GM21423 (cell line): Measurements from ENCODE around the gene NINL.

Source experiments
- ATAC-seq: cut with Tn5 transposase; IDR thresholded peaks from one replicate; pipeline ENCODE4 v1.9.1; 2021; ENCODE audit warnings: mild to moderate bottlenecking, moderate library complexity; ENCODE audit not compliant: unreplicated experiment

The NINL gene

DNA sequence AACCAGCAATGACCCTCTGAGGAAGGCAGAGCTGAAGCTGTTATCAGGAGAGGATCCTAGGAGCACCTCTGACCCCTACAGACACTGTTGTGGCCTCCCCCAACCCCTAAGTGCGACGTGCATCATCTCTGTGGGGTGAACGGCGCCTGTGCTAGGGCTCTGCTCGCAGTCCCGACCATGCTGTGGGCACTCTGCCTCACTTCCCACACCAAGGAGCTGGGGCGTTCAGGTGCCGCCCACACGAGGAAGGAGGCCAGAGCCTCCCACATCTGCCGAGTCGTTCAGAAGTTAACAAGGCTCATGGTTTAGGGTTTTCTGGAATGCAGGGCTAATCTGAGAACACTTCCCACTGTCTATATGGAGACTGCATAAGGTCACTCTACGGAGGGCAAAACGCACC, 115.8 kb downstream of the NINL start:
- no peak for ATAC-seq

GRCh38 chr20:25468126-25469075, 116.9 kb downstream of the NINL start:
- no peak for ATAC-seq

GRCh38 chr20:25467441-25467840, 117.9 kb downstream of the NINL start:
- ATAC-seq: no peak

- no peak for ATAC-seq
These were observed 118.5 kb downstream of the NINL start for GRCh38 chr20:25466846-25467245.

DNA sequence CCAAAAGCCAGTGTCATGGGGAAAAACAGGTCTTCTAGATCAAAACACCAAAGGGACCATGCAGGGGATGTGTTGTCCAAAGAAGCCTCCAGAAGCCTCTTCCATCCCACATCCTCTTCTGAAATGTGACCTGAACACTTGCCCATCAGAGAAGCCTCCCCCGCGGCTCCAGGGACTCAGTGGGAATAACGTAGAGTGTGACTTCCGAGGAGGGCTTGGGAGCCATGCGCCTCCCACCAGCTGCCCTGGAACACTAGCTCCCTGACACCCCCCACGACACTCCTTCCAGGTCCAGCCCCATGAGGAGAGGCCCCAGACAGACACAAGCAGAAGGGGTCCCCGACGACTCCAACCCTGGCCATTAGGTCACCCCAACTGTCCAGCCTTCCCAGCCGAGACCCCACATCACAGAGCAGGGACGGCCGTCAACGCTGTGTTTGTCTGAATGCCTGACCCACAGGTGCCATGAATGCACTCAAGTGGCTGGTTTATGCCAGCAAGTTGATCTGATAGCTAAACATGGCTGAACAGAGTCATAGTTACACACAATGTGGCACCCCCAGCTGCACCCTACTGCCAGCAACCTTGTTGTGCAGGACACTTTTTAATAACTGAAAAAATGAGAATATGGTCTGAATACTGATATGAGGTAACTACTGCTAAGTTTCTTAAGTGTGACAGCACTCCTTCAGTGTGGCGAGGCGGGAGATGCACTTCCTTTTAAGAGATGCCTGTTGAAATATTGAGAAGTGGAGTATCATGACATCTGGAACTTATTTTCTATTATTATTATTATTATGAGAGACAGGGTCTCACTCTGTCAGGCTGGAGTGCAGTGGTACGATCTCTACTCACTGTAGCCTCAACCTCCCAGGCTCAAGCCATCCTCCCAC, 119.8 kb downstream of the NINL start:
- ATAC-seq: no peak

DNA sequence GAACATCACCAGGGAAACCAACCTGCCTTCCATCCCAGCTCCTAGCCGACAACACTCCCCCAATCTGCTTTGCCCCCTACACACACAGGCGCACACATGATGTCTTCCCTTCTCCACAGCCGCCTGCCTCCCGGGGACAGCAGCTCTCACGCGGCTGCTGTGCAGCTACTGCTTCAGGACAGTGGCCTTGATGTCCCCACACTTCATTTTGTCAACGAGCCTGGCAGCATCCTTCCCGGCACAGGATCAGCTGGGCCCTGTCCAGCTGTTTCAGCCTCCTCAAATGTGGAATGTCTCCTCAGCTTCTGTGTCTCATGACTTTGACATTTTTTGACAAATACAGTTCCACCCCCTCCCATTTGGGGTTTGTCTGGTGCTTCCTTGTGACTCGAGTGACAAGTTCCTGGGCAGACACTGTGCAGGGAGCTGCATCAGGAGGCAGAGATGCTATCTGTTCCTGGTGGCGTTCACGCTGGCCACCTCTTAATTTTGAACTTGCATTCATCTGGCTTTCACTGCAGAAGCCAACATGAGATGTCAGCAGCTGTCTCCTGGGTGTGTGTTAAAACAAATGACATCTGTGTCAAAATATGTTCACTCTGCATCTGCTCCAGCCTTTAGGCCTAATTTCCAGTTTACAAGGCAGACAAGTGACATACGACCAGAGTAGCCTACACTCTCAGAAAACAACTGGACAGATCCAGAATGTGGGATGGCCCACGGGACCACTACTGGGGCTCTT, 120.7 kb downstream of the NINL start:
- ATAC-seq: no peak

DNA sequence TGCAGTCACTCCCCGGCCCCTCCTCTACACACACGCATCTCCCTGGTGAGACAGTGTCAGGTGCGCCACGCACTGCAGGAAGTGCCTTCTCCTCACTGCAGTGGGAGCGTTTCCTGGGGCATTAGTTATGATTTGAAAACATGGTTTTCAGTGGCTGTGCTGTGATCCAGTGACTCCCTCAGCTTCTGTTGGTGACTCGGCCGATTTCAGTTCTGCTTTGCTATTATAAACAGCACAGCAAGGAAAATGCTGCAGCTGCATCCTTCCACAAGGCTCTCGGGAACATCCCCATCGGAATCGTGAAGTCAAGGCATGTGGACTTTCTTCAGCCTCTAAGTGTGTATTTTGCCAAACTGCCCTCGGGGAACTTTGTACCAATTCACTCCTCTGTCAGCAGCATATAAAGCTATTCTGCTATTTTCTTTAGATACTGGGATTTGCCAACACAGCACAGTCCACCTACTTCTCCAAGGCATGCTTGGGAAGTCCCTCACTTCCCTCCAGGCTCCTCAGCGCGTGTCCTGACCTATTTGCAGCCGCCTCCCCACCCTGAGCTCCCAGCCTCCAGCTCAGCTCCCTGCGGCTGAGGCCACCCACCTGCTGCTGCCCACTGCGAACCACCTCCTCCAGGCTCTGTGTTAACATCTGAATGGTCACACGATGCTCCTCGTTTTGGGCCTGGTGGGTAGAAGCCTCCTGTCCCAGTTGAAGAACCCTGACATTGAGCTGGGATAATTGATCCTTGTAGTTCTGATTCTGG, 123.4 kb downstream of the NINL start:
- ATAC-seq: no peak

DNA sequence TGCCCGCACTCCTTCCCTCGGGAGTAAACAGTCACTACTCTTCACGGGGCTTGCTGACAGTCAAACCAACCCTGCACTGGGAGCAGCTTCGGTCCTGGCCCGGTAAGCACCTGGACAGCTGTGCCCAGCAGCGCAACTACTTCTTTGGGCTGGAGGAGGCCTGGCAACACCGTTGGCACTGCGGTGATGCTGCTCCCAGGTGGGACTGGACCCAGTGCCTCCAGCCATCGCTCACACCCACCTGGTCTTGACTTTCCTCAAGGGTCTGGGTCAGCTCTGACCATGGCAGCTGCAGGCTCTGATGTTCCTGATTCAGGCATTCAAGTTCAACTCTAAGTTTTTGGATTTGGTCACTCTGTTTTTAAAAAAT, 124.1 kb downstream of the NINL start:
- ATAC-seq: no peak

DNA sequence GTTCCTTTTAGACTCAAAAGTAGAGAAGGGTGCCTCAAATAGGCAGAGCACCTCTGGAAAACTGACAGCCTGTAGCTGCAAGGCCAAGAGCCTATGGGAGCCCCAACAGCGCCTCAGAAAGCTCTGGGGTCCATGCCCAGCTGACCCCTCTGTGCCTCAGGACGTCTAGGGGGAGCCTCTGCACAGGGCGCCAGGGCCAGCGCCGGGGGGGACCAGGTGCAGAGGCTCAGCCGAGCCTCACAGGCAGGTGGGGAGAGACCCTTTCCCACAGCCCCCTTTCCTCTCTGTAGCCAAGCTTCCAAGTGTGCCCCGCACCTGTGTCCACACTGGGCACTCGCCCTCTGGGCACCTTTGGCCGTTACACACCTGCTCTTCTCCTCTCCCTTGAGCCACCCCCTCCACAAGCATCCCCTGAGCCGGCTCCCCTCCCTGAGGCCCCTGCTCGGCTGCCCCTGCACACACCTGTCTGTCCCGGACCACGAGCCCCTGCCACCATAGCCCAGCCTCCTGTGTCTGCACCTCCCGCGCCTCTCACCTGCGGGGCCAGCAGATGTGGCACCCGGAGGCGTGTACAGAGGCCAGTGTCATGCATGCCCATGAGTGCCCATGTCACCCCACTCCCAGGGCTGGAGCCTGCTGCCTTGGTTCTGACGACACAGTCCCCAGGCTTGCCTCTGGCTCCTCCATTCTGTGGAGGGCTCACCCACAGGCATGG, 124.6 kb downstream of the NINL start:
- no peak for ATAC-seq

GRCh38 chr20:25459916-25460535, 125.3 kb downstream of the NINL start:
- ATAC-seq: no peak

DNA sequence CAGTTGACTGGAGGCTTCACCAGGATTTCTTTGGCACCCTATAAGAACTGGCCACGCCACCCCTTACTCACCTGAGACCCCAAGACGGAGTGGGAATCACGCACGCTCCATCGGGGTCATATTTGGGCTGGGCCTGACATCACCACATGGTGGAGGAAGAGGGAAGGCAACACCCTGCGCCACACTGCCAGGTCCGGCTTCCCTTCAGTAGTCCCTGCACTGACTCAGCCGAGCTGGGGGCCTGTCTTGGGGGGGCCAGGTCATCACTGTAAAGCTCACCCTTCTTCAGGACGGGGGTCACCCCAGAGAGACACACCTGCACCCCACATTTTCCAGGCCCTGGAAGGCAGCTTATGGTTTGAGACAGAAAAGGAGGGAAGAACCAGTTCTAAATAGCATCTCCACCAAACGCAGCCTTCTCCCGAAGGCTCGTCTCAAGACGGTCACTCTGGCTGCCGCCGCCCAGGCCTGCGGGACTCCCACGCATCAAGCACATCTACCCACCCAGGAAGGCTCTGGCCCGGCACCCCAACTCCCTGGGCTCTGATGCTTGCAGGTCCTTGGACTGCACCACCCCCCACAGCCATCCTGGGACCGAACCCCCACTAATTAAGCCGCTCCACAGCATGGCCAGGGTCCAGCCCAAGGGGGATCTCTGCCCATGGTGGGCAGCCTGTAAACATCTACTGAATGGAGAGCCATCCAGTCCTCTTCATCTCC, 126.1 kb downstream of the NINL start:
- no peak for ATAC-seq

GRCh38 chr20:25457886-25458680, 127.2 kb downstream of the NINL start:
- no peak for ATAC-seq

GRCh38 chr20:25454153-25454900, 131.0 kb downstream of the NINL start:
- ATAC-seq: no peak

GRCh38 chr20:25453035-25453810, 132.1 kb downstream of the NINL start:
- no peak for ATAC-seq

DNA sequence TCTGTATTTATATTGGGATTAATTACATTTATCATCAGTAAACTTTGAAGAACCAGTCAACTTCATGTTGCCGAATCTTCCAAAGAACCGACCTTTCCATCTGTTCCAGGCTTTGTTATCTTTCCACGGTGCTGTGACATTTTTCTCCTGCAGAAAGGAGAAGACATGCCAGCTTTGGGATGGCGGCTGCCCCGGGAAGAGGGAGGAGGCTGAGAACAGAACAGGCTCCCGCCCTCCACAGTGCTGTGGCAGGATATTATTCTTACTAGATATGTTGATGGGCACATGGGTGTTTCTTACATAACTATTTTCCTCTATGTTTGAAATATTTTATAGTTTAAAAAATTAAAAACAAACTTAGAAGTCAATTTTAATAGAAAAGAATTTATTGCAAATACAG, 133.0 kb downstream of the NINL start:
- no peak for ATAC-seq

DNA sequence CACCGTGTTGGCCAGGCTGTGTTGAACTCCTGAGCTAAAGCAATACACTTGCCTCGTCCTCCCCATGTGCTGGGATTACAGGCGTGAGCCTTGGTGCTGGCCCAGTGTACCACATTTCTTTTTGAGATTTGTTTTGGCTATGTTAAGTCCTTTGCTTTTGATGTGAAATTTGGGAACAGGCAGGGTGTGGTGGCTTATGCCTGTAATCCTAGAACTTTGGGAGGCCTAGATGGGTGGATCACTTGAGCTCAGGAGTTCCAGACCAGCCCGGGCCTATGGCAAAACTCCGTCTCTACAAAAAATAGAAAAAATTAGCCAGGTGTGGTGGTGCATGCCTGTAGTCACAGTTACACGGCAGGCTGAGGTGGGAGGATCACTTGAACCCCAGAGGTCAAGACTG, 137.7 kb downstream of the NINL start:
- ATAC-seq: no peak
